Measurements from ENCODE around the gene IFIT3.

The IFIT3 gene

DNA sequence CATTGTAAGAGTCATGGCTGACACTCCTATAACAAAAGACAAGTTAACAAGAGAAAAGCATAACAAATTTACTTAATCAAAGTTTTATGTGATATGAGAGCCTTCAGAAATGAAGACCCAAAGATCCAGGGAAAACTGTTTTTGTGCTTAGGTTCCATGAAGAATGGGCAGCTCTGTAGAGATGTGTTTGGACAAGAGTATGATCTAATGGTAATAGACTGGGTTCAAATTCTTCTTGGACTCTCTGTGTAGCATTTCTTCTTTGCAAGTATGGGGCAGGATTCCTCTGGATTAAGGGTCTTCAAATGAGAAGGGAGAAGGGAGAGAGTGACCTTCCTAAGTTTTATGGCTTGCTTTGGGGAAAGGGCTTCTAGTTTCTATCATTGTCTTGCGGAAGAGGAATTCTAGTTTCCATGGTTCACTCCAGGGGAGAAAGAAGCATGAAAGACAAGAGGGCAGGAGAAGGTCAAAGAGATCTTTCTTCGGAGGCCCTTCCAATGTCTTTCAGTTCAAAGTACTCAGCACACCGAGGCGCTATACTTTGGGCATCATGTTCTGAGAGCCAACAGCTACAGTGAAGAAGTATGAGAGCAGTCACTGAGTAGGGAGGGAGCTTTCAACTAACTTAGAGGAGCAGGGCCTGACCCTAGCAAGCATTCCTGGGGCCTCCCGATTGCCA is 15.4 kb downstream of the IFIT3 start:
- no peak for DNase-seq (ENCODE audit: extremely low read depth, low read depth)
- TF ChIP-seq, protein P1, sequence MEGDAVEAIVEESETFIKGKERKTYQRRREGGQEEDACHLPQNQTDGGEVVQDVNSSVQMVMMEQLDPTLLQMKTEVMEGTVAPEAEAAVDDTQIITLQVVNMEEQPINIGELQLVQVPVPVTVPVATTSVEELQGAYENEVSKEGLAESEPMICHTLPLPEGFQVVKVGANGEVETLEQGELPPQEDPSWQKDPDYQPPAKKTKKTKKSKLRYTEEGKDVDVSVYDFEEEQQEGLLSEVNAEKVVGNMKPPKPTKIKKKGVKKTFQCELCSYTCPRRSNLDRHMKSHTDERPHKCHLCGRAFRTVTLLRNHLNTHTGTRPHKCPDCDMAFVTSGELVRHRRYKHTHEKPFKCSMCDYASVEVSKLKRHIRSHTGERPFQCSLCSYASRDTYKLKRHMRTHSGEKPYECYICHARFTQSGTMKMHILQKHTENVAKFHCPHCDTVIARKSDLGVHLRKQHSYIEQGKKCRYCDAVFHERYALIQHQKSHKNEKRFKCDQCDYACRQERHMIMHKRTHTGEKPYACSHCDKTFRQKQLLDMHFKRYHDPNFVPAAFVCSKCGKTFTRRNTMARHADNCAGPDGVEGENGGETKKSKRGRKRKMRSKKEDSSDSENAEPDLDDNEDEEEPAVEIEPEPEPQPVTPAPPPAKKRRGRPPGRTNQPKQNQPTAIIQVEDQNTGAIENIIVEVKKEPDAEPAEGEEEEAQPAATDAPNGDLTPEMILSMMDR (IDR thresholded peaks at IDR 0.05; ENCODE audit: low read depth, low read length, missing control alignments) = no peak
- no peak overlapping the region for H3K4me3 ChIP-seq (replicated peaks; ENCODE audit: low read depth, low read length)

DNA sequence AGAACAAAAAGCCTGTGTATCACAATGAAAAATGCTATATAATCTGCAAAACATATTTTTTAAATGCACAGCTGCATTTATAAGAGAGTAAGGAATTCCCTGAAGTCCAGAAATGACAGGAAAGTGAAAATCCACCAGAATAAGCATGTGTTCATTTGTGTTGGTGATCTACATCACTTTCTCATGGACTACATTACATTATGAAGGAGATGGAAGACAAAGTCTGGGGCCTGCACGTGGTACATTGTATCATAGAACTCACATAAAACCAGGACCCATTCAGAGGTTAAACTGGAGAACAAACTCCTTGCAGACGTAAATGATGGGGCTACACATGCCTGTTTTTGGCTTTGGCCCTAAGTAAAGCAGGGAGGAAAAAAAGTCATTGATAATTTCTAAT is 16.4 kb downstream of the IFIT3 start:
- TF ChIP-seq, protein P1 (IDR thresholded peaks at IDR 0.05; ENCODE audit: low read depth, low read length, missing control alignments) = no peak
- no peak overlapping the region for H3K4me3 ChIP-seq (replicated peaks; ENCODE audit: low read depth, low read length)
- no peak for DNase-seq (ENCODE audit: extremely low read depth, low read depth)

DNA sequence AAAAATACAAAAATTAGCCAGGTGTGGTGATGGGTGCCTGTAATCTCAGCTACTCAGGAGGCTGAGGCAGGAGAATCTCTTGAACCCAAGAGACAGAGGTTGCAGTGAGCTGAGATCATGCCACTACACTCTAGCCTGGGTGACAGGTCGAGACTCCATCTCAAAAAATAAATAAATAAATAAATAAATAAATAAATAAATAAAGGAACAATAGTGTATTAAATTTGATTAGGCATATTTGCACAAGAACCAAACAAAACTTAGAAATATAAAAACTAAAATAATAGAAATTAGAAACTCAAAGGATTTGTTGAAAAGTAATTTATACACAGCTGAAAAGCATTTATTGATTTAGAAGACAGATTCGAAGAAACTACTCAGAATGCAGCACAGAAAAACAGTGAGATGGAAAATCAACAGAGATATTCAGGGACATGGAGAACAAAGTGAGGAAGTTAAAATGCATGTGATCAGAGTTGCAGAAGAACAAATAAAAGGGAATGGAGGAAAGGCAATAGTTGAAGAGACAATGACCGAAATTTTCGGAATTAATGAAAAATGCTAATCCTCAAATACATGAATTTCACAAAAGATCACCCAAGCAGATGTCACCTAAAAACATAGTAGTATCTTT is 17.7 kb downstream of the IFIT3 start:
- no peak overlapping the region for H3K4me3 ChIP-seq (replicated peaks; ENCODE audit: low read depth, low read length)
- no peak for DNase-seq (ENCODE audit: extremely low read depth, low read depth)
- TF ChIP-seq, protein P1 (IDR thresholded peaks at IDR 0.05; ENCODE audit: low read depth, low read length, missing control alignments) = no peak

DNA sequence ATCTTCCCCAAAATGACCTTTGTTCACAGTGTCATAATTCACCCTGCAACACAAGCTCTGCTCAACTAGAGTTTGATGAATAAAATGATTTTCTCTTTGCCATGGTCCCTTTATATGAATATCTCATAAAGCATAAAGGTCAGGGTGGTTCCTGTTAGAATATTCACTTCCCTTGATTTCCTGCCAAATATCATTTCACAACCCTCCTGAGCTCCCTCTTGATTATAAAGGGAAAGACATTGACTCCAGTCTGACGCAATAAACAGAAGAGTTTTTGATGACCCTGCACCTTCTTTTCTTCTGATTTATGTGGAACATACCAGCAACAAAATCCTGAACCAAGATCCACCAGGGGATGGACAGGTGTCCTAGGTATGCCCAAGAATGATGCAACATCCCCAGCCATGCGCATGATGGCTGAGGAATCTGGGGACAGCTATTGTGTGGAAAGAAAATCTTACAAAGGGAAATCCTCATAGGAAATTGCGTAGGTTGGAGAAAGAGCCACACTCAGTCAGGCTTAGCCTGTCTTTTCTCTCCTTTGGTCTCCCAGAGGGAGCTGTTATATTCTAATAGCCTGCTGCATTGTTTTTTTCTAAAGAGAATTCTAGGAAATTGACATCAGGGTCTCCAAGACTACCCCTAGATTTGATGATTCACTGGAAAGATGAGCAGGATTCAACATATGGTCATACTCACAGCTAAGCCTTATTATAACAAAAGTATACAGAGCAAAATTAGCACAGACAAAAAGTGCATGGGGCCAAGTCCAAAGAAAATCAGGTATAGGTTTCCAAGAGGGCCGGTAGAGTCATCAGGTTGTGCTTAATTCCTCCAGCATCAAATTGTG is 18.8 kb downstream of the IFIT3 start:
- TF ChIP-seq, protein P1 (IDR thresholded peaks at IDR 0.05; ENCODE audit: low read depth, low read length, missing control alignments) = no peak
- DNase-seq (ENCODE audit: extremely low read depth, low read depth) = no peak
- no peak overlapping the region for H3K4me3 ChIP-seq (replicated peaks; ENCODE audit: low read depth, low read length)

DNA sequence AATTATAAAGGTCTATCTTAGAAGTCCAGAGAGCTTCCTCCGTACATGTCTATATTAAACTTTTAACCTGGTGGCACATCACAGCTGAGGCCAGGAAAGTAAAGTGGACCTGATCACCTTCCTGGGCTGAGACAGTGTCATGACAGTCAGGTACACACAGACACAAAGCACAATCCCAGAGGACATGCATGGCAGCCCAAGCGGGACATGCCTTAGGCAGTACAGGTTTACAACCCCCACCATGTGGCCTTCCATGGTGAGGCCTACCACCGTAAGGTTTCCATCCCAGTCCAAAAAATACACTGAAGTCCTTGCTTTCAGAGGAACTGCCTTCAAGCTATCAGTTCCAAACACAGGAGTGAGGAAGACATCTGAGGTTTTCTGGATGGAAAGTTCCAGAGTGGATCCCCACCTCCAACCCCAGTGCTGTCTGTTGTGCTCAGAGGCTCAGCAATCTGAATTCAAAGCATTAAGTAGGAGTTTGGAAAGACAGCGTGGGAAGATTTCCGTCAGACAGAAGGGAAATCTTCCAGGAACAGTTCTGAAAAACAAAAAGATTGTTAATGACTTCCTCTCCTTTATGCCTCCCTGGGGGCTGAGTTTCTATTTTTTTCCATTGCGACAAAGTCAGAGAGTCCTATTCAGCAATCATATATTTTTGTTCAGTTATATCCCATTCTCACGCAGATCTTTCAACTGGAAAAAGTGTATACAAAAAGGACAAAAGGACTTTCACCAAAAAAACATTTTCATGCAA is 20.1 kb downstream of the IFIT3 start:
- DNase-seq (ENCODE audit: extremely low read depth, low read depth) = no peak
- no peak overlapping the region for H3K4me3 ChIP-seq (replicated peaks; ENCODE audit: low read depth, low read length)
- TF ChIP-seq, protein P1 (IDR thresholded peaks at IDR 0.05; ENCODE audit: low read depth, low read length, missing control alignments) = no peak

DNA sequence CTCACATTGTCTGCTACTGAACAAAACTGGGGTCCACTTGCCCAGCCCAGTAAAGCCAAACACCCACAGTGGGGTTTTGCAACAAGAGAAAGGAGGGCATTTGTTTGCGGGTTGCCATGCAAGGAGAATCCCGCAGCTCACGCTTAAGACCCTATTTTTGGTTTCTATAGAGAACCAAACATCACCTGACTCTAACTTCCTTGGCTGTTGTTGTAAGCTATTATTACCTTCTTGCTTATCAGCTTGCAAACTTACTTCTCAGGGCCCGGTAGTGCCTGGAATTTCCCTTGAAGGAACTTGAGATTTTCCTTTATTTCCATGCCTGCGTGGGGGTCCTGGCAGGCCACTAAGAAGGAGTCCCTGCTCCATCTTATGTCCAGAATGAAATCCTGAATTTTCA is 20.7 kb downstream of the IFIT3 start:
- DNase-seq (ENCODE audit: extremely low read depth, low read depth) = no peak
- TF ChIP-seq, protein P1 (IDR thresholded peaks at IDR 0.05; ENCODE audit: low read depth, low read length, missing control alignments) = no peak
- H3K4me3 ChIP-seq (replicated peaks; ENCODE audit: low read depth, low read length) = no peak overlapping the region

Data from HFF-Myc (cell line).